GM12874 (cell line): ENCODE measurements around the gene TARS1.

Experiments used
- CTCF ChIP-seq: IDR thresholded peaks from 2 replicates; pipeline ENCODE4 v1.5.1; 2011; ENCODE audit warnings: low read depth, mild to moderate bottlenecking, control low read depth, low read length, moderate library complexity; ENCODE audit not compliant: insufficient read depth

Gene TARS1

GRCh38 chr5:33475706-33476105 lies 34.9 kb downstream of the TARS1 start:
- no peak for TF ChIP-seq CTCF

- no peak for TF ChIP-seq CTCF
These were observed 36.2 kb downstream of the TARS1 start for GRCh38 chr5:33476992-33477391.

GRCh38 chr5:33477816-33478215 lies 37.1 kb downstream of the TARS1 start:
- no peak for TF ChIP-seq CTCF

GRCh38 chr5:33479311-33479710 lies 38.5 kb downstream of the TARS1 start:
- TF ChIP-seq CTCF, result no peak

- no peak for TF ChIP-seq CTCF
These were observed 40.1 kb downstream of the TARS1 start for GRCh38 chr5:33480876-33481275.

- no peak for TF ChIP-seq CTCF
These were observed 41.6 kb downstream of the TARS1 start for GRCh38 chr5:33482335-33482734.

GRCh38 chr5:33487236-33487635 lies 46.5 kb downstream of the TARS1 start:
- TF ChIP-seq CTCF, result no peak
